ENCODE results near the gene ZNF346. TPM values are rescaled to one million over a fixed set of nuclear protein-coding genes. Genes with fewer than 3 reads are reported as not detected.

ZNF346 gene
- total and polyA plus RNA-seq, 2 donors from 2014 or later = 9.5 to 19.2 TPM

DNA sequence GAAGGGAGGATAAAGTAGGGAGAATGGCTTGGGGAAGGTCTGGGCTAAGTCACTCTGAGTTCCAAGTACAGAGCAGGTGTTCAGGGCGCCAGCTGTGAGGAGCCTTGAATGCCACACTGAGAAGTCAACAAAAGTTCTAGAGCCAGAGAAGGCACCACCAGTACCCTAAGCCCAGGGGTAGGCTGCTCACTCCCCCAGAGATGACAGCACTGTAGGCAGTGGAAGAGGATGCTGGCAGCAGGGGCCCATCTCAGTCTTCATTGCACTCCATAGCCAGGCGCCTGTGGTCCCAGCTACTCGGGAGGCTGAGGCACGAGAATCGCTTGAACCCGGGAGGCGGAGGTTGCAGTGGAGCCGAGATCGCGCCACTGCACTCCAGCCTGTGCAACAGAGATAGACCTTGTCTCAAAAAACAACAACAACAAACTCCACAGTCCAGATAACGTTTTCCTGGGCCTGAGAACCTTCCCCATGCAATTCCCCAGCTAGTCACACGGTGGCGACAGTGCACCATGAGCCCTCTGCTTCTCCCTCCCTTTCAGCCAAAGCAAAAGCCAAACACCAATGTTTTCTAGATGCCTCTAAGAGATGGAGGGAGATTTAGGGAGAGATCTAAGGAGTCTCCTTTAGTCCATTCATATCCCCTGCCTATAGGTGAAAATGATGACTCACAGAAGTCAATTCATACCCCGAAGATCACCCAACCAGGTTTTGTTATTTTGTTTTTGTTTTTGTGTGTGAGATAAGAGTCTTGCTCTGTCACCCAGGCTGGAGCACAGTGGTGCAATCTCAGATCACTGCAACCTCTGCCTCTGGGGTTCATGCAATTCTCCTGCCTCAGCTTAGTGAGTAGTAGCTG is 91.3 kb downstream of the ZNF346 start:
- TF ChIP-seq, protein P1, sequence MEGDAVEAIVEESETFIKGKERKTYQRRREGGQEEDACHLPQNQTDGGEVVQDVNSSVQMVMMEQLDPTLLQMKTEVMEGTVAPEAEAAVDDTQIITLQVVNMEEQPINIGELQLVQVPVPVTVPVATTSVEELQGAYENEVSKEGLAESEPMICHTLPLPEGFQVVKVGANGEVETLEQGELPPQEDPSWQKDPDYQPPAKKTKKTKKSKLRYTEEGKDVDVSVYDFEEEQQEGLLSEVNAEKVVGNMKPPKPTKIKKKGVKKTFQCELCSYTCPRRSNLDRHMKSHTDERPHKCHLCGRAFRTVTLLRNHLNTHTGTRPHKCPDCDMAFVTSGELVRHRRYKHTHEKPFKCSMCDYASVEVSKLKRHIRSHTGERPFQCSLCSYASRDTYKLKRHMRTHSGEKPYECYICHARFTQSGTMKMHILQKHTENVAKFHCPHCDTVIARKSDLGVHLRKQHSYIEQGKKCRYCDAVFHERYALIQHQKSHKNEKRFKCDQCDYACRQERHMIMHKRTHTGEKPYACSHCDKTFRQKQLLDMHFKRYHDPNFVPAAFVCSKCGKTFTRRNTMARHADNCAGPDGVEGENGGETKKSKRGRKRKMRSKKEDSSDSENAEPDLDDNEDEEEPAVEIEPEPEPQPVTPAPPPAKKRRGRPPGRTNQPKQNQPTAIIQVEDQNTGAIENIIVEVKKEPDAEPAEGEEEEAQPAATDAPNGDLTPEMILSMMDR (IDR thresholded peaks at IDR 0.05; ENCODE audit: borderline replicate concordance, extremely low read depth, insufficient read depth) = peak; percentile 99
- H3K9ac ChIP-seq (ENCODE audit: low read length in 3 of 3) = no peak overlapping the region
- DNase-seq (peak; percentile 81 to 86 (median 83)), FAIRE-seq (peak; percentile 49)
- H3K4me1 ChIP-seq (ENCODE audit: control insufficient read depth in 2 of 3, insufficient read depth in 2 of 3, low read depth in 1 of 3, low read length in 3 of 3) = peaks cover 0 to 15% (median 0%) of the 10 kb centered on the region in 3 donors
- no peaks in the 10 kb centered on the region for H3K9me3 ChIP-seq (ENCODE audit: control insufficient read depth in 2 of 3, insufficient read depth in 1 of 3, low read length in 3 of 3)
- intact Hi-C loops (cut with DNase I) = loop anchor here (5.0 kb wide), 1 partner anchor 41 kb away; no protein-coding TSS in a partner anchor
- no peak overlapping the region for H3K27ac ChIP-seq (ENCODE audit: low read depth in 2 of 2, low read length in 2 of 2)
- H3K4me3 ChIP-seq (ENCODE audit: low read length in 3 of 3) = peak overlapping the region in 1 of 3 donors; percentile 50
- H3K27me3 ChIP-seq (ENCODE audit: control insufficient read depth, insufficient read depth, low read length) = no peaks in the 10 kb centered on the region
- H3K36me3 ChIP-seq (ENCODE audit: control insufficient read depth in 2 of 3, insufficient read depth in 3 of 3, low read length in 3 of 3) = no peaks in the 10 kb centered on the region

- Histone ChIP-seq H3K9ac (ENCODE audit: low read length in 3 of 3) (peak overlapping the region in 1 of 3 donors; percentile 29), H3K27me3 (ENCODE audit: control insufficient read depth, insufficient read depth, low read length) (no peaks in the 10 kb centered on the region), H3K4me3 (ENCODE audit: low read length in 3 of 3) (peak overlapping the region in 2 of 3 donors; percentile 8 to 43), H3K9me3 (ENCODE audit: control insufficient read depth in 2 of 3, insufficient read depth in 1 of 3, low read length in 3 of 3) (no peaks in the 10 kb centered on the region), H3K27ac (ENCODE audit: low read depth in 2 of 2, low read length in 2 of 2) (peak overlapping the region; percentile 29 to 80), H3K4me1 (ENCODE audit: control insufficient read depth in 2 of 3, insufficient read depth in 2 of 3, low read depth in 1 of 3, low read length in 3 of 3) (peaks cover 0 to 13% (median 0%) of the 10 kb centered on the region in 3 donors), H3K36me3 (ENCODE audit: control insufficient read depth in 2 of 3, insufficient read depth in 3 of 3, low read length in 3 of 3) (no peaks in the 10 kb centered on the region)
- DNase-seq (peak; percentile 93 to 97 (median 95)), FAIRE-seq (no peak)
- TF ChIP-seq, protein P1 (IDR thresholded peaks at IDR 0.05; ENCODE audit: borderline replicate concordance, extremely low read depth, insufficient read depth) = no peak
- intact Hi-C loops (cut with DNase I) = no loop called here
Measured at GRCh38 chr5:177116631-177117373, 94.3 kb downstream of the ZNF346 start.

GRCh38 chr5:177117441-177118045 is 95.0 kb downstream of the ZNF346 start:
- Histone ChIP-seq H3K9ac (ENCODE audit: low read length in 3 of 3) (no peak overlapping the region), H3K36me3 (ENCODE audit: control insufficient read depth in 2 of 3, insufficient read depth in 3 of 3, low read length in 3 of 3) (no peaks in the 10 kb centered on the region), H3K27me3 (ENCODE audit: control insufficient read depth, insufficient read depth, low read length) (no peaks in the 10 kb centered on the region), H3K27ac (ENCODE audit: low read depth in 2 of 2, low read length in 2 of 2) (no peak overlapping the region), H3K4me1 (ENCODE audit: control insufficient read depth in 2 of 3, insufficient read depth in 2 of 3, low read depth in 1 of 3, low read length in 3 of 3) (peaks cover 0 to 13% (median 0%) of the 10 kb centered on the region in 3 donors), H3K9me3 (ENCODE audit: control insufficient read depth in 2 of 3, insufficient read depth in 1 of 3, low read length in 3 of 3) (no peaks in the 10 kb centered on the region), H3K4me3 (ENCODE audit: low read length in 3 of 3) (no peak overlapping the region)
- peak in 1 of 5 donors; percentile 63 for DNase-seq
- intact Hi-C loops (cut with DNase I) = no loop called here
- no peak for FAIRE-seq
- TF ChIP-seq, protein P1 (IDR thresholded peaks at IDR 0.05; ENCODE audit: borderline replicate concordance, extremely low read depth, insufficient read depth) = no peak

Measured in kidney (tissue), 14 donors.